Measurements from ENCODE around the gene PDPK1.
"Not testable (repeated sequence)": the region's sequence is repeated elsewhere in the genome, so short reads cannot be mapped to it uniquely, and the experiment has no call there.

Gene PDPK1

DNA sequence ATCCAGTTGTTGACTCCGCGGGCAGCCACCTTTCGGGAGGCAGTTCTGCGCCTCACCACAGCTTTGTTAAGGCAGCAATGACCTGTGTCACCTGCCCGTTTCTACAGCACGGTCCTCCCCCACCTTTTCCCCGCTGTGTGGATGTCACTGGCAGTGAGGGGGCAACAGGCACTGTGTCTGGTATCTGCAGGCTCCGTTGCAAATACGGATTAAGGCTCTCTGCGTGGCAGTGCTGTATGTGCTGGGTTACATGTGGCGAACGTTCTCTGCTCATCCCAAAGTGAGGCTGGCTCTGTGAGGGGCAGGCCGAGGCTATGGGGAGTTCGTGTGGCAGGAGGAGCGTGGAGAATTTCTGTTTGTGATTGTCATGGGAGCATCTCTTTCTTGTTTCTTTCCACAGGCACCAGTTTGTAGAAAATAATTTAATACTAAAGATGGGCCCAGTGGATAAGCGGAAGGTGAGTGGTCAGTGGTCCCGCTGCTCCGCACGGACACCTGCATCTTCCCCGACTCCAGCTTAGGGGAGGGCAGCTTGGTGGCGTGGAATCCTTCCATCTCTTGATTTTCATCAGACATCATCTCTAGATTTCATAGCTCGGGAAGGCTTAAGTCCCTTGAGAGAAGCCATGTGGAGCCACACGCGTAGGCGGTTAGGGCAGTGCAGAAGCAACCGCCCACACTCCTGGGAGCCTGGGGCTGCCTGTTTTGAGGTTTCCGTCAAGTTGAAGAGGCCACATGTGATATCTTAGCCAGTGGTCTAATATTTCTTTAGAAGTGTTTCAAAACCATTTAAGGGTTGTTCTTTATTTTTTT, 57.8 kb downstream of the PDPK1 start:
- DNase-seq, result no peak

DNA sequence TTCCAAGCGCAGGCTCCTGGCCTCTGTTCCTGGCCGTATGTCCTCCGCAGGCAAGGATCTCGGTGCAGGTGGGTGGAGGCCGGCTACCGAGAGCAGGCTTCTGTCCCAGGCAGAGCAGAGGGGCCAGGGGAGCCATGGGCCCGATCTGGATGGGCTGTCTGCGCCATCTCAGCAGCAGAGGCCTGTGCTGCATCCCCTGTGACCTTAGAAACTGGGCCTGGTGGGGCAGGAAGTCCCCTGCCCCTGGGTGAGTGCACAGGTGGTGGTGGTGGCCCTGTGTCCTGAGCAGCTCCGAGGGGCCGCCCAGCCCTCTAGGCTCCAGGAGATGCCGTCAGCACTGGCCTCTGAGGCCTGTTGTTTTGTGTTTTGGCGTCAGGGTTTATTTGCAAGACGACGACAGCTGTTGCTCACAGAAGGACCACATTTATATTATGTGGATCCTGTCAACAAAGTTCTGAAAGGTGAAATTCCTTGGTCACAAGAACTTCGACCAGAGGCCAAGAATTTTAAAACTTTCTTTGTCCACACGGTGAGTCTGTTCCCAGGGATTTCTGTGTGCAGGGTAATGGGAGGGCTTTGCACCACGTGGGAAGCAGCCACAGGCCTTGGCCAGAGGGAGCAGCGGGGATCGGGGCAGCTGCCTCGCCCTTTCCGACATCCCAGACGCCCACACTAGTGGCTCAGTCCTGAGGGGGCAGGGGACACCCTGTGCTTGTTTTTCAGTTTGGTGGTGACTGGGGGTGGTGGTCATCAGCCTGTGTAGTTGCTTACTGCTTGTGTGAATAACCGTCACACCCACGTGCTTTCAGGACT, 59.1 kb downstream of the PDPK1 start:
- no peak for DNase-seq

DNA sequence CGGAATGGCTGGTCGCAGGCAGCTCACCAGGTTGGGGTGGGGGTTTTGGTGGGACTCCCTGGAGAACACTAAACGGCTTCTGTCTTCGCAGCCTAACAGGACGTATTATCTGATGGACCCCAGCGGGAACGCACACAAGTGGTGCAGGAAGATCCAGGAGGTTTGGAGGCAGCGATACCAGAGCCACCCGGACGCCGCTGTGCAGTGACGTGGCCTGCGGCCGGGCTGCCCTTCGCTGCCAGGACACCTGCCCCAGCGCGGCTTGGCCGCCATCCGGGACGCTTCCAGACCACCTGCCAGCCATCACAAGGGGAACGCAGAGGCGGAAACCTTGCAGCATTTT, 59.7 kb downstream of the PDPK1 start:
- DNase-seq, result no peak

DNA sequence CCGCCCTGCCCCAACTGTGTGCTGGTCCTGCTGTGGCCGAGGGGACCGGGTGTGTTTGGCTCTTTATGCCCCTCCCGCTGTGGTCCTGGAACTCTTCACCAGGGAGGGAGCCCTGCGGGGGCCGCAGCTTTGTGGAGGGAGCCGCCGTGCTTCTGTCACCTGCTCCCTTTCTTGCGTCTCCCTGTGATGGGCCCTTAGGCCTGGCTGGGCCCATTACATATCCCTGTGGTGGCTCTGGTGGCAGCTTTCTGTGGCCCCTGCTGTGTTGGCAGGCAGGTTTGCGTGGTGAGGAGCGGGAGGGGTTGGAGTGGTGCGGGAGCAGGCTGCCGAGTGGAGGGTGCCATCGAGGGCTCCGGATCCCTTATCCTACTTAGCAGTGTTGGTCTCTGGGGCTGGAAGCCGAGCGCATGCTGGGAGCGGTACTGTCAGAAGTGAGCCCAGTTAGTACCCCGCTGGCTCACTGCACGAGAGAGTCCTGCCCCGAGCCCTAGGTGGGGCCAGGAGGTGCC, 60.4 kb downstream of the PDPK1 start:
- no peak for DNase-seq

DNA sequence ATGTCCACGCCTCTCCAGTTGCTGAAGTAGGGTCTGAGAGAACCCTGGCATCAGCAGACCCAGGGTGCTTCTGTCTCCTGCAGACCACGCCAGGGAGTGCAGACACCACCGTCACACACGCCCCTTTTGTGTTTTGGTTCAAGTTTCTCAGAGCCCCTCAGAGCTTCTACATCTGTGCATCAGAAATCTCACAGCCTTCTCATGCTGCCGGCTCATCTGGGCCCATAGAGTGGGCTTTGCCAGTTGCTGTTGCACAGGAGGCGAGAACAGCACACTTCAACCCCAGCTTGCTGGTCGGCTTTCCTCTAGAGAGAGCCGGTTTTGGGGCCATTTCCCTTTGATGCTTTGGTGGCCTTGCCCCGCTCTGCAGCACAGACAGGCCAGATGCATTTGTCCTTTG, 60.9 kb downstream of the PDPK1 start:
- DNase-seq, result no peak

DNA sequence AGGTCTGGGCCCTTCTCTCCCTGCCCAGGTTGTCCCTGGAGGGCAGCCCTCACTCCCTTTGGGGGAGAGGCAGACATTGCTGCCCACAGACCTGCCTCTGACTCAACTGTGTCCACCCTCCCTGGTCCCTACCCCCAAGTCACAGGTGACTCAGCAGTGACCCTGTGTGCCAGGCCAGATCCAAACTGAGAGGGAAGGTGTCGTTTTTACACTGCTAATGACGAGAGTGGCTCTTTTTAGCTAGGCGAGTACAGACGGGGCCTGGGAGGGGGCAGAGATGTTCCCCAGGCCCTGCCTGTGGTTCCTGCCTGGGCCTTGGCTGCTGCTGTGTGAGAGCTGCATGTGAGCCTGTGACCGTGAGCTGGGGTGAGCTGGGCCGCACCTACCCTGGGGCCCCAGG, 61.3 kb downstream of the PDPK1 start:
- not testable (repeated sequence) for DNase-seq

DNA sequence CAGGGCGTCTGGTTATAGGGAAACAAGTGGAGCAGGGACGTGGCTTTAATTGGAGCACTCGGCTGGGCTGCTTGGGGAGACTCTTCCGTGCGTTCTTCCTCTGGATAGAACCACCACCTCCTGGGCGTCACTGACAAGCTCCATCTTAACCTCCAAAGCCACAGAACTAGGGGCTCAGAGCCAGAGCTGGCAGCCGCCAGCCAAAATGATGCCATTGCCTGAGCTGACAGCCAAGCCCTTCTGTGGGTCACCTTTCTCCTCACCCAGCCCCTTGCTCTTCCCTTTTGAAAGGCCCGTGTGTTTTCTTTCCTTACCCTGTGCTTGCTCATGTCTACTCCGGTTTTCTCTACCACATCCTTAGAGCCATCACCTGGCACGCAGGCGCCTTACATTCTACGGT, 62.0 kb downstream of the PDPK1 start:
- not testable (repeated sequence) for DNase-seq

DNA sequence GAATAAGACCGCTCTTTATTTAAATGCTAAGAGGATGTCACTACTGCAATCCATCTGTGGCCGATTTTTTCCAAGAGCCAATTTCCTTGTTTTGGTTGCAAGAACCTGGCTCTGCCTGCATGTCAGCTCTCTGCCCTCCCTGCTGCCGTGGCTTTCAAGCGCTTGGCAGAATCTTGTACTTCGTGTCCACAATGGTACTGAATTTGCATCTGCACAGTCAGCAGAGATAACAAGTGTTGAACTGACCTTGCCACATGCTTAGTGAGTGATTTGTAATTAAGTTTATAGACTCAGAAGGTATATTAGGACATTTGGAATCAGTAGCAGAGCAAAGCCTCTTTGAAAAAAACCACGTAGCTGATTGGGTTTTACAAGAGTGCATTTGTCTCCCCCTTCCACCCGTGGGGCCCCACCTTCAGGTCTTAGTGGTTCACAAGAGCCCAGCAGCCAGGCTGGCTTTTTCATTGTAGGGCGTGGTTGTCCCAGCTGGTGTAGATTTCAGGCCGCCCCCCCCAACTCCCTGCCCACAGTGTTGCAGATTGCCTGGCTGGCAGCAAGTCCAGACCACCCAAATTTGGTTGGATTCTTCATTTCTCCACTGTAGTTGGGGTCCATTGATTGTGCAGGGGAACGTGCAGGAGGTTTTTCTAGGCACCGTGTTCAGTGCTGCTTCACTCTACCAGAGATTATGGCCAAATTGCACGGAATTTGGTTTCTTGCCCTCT, 63.6 kb downstream of the PDPK1 start:
- not testable (repeated sequence) for DNase-seq

DNA sequence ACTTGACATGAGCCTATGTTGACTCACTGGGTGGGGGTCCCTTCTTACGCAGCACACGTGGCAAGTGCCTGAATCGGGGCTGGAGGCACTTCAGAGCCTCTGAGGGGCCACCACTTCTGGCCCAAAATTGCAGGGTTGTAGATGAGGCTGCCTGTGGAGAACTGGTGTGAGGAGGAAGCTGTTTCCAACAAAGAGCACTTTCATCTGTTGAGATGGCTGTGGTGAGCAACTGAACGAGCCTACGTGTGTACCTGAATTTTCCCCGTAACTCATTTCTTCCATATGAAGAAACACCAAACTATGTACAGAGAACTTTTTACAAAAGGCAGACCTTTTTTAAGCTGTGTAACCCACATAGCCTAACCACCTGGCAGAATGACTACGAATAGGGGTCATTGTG, 64.4 kb downstream of the PDPK1 start:
- not testable (repeated sequence) for DNase-seq

DNA sequence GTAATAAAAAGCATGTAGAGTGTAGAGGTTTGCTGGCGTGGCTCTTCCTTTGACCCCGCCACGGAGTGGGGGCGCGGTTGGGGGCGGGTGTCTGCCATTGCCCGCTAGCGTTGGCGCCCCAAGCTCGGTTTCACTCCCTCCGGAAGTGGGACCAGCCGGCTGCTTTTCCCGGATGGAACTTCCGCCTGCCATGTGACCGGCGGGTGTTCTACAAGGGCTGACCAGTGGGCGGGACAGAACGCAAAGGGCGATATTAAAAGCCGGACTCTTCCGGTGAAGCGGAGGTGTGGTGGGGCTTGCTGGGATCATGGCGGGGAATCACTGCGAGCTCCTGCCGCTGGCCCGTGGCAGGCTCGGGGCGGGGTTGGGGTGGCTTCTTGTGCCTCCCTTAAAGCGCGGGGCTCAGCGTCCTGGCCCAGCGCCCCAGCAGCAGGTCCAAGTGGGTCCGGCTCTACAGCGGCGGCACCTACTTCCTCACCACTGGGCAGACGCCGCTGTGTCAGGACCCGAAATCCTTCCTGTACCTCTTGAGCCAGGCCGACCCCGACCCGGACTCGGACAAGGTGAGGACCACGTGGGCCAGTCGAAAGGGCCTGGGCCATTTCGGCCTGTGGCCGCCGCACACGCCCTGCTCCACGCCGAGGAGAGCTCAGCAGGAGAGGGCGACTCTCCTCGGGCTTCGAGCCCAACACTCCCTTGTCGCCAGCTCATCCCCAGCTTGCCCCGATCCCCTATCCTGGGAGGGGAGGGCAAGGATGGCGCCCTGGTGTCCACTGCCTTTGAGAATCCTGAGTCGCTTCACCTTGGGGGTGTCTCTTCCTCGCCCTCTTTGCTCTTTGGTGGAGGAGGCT, 65.6 kb downstream of the PDPK1 start:
- peak; percentile 79 for DNase-seq

DNA sequence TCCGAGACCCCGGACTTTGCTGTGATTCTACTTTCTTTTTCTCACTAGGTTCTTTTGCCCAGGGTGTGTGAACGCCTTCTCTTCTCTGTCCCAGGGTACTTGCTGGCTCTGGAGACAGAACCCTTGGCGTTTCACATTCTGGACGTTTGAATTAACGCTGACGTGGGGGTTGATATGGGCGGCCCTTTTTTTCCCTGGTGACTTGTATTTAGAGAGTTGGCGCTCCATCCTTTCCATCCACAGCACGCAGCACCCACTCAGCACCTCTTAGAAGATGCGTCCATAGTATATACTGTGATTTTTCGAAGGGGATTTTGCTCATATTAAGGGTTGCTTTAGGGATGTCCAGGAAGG, 66.2 kb downstream of the PDPK1 start:
- DNase-seq, result not testable (repeated sequence)

DNA sequence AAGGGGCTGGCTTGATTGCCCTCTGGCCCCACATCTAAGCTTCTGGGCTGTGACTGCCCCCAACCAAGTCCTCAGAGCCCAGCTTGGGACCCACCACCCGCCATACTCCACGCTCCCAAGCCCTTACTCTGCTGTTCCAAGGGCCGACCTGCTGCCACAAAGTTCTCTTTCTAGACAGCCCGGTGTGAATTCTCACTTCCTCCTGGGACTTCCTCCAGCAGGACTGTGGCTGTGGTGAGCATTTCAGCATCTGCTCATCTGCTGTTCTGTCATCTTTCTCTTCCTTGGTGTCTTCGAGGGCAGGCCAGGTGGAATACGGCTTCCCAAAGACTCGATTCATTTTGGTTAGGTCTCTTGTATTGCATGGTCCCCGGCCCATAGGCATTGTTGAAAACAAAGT, 69.0 kb downstream of the PDPK1 start:
- not testable (repeated sequence) for DNase-seq

DNA sequence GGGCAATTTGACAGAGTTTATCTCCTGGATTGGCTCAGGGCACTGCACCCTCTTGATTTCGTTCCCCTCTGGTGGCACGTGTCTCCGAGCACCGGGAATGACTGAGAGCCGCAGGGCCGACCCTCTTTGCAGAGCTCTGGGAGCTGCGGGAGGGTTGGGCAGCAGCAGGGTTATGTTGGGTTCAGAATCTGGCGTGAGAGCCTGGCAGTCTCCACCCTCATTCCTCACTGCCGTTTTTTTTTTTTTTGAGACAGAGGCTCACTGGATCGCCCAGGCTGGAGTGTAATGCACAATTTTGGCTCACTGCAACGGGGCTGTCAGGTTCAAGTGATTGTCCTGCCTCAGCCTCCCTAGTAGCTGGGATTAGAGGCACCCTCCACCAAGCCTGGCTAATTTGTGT, 71.5 kb downstream of the PDPK1 start:
- DNase-seq, result not testable (repeated sequence)

DNA sequence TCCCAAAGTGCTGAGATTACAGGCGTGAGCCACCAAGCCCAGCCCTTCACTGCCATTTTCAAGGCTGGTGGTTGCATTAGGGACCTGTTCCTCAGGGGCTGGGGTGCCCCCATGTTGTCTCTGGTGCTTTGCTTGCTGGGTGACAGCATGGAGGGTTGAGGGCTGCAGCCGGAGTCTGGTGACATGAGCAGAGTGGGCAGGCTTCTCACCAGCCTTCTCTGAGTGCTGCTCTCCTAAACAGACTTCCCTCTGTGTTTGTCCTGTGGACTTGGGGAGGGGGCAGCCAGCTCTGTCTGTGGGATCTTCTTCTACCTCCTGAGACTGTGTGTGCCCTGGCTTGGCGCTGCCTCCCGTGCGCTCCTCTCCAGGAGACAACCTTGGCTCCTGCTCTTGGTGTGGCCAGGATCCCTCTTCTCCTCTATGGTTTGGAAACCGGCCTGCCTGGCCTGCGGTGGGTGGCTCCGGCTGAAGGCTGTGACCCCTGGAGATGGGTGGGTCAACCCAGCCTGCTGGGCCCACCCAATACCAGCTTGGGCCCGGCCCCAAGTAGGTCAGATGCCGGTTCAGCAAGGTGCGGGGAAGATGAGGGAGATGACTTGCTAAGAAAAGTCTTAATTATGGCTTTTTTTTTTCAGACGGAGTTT, 72.1 kb downstream of the PDPK1 start:
- DNase-seq, result no peak

DNA sequence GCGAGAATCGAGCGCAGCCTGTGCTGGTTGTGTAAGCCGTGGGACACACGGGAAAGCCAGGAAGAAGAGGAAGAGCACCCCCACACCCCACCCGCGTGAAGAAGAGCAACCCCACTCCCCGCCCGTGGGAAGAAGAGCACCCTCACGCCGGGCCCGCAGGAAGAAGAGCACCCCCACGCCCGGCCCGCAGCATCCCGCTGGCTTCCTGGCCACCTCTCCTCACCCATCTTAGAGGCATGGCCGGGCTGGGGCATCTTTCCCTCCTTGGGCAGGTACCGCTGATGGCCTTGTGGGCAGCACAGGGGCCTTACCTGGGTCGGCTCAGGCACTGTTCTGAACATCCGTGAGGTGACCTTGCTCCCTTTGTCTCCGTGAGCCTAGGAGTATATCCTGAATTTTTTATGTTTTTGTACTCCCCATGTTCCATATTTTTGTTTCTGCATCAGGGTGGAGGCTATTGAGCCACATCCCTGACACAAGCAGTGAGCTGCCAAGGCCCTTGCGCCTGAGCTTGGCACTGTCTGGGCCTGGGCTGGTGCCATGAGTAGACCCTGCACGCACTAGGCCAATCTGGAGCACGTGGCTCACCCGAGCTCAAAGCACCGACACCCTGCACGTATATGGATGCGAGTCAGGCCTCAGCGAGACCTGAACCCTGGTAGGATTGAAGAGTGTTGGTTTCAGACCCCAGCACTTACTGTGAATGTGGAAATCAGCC, 73.1 kb downstream of the PDPK1 start:
- no peak for DNase-seq

DNA sequence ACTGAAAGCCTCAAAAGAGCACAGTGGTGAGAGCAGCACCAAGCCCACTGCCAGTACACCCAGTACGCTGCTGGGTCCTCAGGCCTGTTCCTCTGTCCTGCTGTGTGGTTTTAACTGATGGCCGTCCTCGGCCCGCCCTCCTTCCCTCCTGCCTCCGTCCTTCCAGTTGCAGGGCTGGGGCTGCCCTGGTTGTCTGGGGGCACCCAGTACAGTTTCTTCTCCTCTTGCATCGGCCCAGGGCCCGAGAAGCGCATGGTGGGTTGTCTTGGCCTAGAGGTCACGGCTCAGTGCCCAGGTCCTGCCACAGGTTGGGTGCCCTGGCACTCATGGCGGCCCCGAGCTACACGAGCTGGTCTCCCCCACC, 73.7 kb downstream of the PDPK1 start:
- no peak for DNase-seq

DNA sequence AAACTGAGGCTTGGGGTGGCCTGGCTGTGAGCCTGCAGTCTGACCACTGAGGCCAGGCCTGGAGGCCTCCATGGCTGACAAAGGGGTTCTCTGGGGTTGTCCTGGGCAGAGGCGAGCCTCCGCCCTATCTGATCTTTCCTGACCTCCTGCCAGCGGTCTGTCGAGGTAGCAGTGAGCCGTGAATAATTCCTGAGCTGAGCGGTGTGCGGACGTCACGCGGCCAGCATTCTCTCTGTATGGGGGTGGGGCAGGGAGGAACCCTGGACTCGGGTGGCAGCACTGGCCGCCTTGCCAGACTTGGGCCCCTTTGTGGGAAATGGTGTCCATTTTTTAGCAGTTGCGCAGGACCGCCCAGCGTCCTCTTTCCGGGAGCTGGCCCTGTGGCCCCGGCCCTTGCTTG, 74.1 kb downstream of the PDPK1 start:
- not testable (repeated sequence) for DNase-seq

DNA sequence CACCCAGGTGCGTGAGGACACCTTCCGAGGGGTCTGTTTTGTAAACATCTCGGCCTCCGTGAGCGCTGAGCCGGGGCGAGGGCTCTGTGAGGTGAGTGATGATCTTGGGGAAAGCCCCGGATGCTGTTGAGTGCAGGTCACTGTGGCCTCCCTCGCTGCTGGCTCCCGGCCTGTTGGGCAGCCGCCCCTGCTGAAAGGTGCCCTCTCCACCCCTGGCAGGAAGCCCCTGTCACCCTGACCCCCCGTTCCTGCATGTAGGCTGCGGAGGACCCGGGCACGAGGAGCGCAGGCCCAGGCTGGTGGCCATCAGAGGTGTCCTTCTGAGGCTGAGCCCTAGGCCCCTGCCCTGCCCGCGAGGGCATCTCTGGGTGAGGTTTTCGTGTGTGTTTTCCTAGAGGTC, 75.4 kb downstream of the PDPK1 start:
- DNase-seq, result not testable (repeated sequence)

DNA sequence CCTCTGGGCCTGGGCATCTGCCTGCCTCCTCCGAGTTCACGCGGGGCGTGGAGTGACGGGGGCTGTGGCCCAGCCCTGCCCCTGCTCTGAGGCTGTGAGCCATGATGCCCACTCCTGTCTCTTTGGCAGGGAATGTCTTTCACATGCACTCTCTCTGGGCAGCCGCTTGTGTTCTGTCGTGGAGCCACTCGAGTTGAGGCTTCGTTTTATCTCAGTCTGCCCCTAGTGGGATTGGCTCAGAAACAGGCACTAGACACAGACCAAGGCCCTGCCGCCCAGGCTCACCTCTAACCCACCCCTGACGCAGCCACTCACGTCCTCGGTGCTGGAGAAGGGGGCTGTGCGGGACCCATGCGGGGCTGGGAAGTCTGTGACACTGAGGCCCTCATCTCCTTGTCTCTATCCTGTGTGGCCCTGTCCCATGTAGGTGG, 77.0 kb downstream of the PDPK1 start:
- DNase-seq, result no peak

DNA sequence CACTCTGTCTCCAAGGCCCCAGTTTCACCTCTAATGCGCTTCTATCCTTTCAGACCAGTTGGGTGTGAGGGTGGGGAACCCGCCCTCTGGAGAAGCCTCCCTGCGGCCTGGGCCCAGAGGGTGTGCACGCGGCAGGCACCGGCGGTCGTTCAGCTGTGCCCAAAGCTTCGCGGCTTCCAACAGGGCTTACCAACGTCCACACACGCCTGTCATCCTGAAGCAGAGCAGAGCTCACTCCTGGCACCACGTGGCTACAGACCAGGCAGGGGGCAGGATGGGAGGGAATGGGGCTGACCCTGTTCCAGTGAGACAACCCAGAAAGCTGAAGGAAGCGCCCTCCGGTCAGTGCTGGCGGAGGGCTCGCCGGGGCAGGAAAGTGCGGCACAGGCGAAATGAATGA, 81.1 kb downstream of the PDPK1 start:
- not testable (repeated sequence) for DNase-seq

DNA sequence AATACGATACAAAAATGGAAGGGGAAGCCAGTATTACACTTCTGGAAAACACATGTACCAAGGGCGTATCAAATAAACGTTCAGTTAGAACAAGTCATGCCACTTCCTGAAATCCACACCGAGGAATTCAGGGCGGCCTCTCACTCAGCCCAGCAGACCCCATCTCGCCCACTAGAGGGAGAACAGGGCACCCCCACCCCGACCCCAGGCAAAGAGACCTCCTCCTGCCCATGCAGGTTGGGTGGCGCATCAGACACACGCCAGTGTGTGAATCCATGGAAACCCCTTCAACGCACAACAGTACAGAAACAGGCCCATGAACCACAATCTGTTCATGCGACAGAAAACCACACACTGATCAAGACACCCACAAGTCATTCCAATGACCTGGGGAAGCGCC, 81.8 kb downstream of the PDPK1 start:
- DNase-seq, result not testable (repeated sequence)

Data from stimulated activated CD4-positive, alpha-beta T cell treated with anti-CD3 and anti-CD28 coated beads, Interleukin-4, amount 100 ng/mL, for 4 hours (primary cell).